Lower leg skin (tissue), 3 donors: ENCODE data around the gene TSPAN11.

ENCODE experiments used
- CTCF ChIP-seq, 3 donors: fragments of 450-650 bp; IDR thresholded peaks; one replicate each; pipeline ENCODE4 v1.5.1; 2016; ENCODE audit warnings: antibody characterized with exemption in 3 of 3, mild to moderate bottlenecking in 3 of 3, moderate library complexity in 2 of 3
- POLR2A ChIP-seq, 2 donors: fragments of 450-650 bp; IDR thresholded peaks; one replicate each; pipeline ENCODE4 v1.6.1; 2016 to 2017; ENCODE audit warnings: antibody characterized with exemption in 2 of 2, mild to moderate bottlenecking in 1 of 2, moderate library complexity in 1 of 2

DNA sequence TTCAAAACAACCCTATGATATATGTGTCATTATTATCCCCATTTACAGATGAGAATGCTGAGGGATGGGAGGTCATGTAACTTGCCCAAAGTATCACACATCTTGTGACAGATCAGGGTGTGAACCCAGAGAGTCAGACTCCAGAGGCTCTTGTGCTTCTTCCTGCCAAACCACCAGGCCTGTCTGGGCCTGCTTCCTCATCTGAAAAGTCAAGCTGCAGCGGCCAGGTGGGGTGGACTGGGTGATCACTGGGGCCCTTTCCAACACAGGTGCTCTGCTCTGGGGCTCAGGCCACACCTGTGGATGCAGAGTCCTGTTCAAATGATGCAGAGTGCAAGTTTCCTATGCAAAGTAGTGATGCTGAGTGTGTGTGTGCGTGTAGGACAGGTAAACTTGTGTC lies 26.7 kb downstream of the TSPAN11 start:
- TF ChIP-seq POLR2A (IDR thresholded peaks at IDR 0.05) (no peak), CTCF (IDR thresholded peaks at IDR 0.05) (no peak)
